ENCODE measurements around the gene DHRSX. TPM values are rescaled to one million over a fixed set of nuclear protein-coding genes. Genes with fewer than 3 reads are reported as not detected.

DHRSX gene
- total and polyA plus RNA-seq, 10 of the 15 experiments (the other 5 are each of a cell fraction or from before 2014, with no cell fraction given), result 1.7 to 39.5 (median 16.5) TPM

DNA sequence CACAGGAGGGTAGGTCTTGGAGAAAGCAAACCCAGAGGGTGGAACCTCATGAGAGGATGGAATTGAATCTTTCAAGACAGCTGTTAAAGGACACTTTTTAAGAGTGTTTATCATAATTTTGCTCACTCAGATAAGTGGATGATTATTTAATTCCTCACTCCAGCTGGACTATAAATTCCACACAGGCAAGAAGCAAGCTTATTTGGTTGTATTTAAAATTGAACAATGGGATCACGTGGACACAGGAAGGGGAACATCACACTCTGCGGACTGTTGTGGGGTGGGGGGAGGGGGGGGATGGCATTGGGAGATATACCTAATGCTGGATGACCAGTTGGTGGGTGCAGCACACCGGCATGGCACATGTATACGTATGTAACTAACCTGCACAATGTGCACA lies 116.3 kb downstream of the DHRSX start (continued):
- TF ChIP-seq SMAD1 (IDR thresholded peaks at IDR 0.05; ENCODE audit: low read depth, partially characterized antibody), result no peak
- TF ChIP-seq KAT2A (conservative IDR thresholded peaks at IDR 0.05; ENCODE audit: control insufficient read depth, low read depth, low read length), result no peak
- TF ChIP-seq ELK1 (IDR thresholded peaks at IDR 0.05; ENCODE audit: low read depth, low read length), result no peak

DNA sequence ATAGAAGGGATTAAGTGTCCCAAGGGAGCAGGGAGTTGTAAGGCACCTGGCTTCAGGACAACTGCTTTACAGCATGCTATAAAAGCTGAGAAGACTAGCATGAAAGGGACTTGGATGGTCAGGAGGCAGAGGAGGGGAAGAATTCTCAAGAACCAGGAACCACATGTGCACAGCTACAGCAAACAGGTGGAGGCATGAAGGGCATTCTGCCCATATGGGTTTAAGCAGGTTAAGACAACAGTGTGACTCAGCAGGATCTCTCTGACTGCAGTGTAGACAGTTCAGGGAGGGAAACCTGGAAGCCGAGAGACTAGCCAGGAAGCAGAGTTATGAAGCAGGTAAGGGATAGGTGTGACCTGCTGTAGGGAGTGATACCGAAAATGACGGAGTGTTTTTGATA lies 117.0 kb downstream of the DHRSX start:
- whole genome bisulfite sequencing (ENCODE audit: insufficient coverage, insufficient replicate concordance, low lambda C conversion rate, missing lambda C conversion rate), result 100% methylated on average over 3 of the region's 3 CpGs
- Histone ChIP-seq H3K4me2 (ENCODE audit: control insufficient read depth, insufficient read depth) (no peak overlapping the region), H3K4me3 (no peak overlapping the region), H2AFZ (ENCODE audit: control insufficient read depth, low read depth, low read length) (no peak overlapping the region), H3K9me3 (replicated peaks; ENCODE audit: control insufficient read depth, insufficient read depth, low read length) (no peaks in the 10 kb centered on the region; the same call in 2 of the 3 replicates), H3K9ac (ENCODE audit: control insufficient read depth, insufficient read depth, low read length) (no peak overlapping the region), H3K27ac (ENCODE audit: control insufficient read depth, insufficient read depth) (no peak overlapping the region), H3K4me1 (ENCODE audit: control insufficient read depth, insufficient read depth, low read length) (no peaks in the 10 kb centered on the region), H3K27me3 (replicated peaks in 1 of 2; ENCODE audit: control insufficient read depth in 2 of 2, insufficient read depth in 2 of 2, low read length in 1 of 2) (no peaks in the 10 kb centered on the region), H3K36me3 (ENCODE audit: control insufficient read depth in 2 of 2, insufficient read depth in 2 of 2, low read length in 1 of 2) (no peaks in the 10 kb centered on the region), H4K20me1 (ENCODE audit: control insufficient read depth, insufficient read depth) (no peaks in the 10 kb centered on the region), H3K79me2 (ENCODE audit: control insufficient read depth, insufficient read depth, low read length) (no peaks in the 10 kb centered on the region)
- no peak for FAIRE-seq
- ATAC-seq, result no peak
- RAD21 ChIA-PET (ENCODE audit: unreplicated experiment), result no interaction called here
- BruUV-seq (replicated peaks), result no TSS peak
- SMC1A ChIA-PET (ENCODE audit: uncharacterized antibody, unreplicated experiment), result no interaction called here
- POLR2A ChIA-PET, result no interaction called here
- intact Hi-C loops (cut with micrococcal nuclease; ENCODE audit: unreplicated experiment), result no loop called here
- in situ Hi-C loops (cut with MboI), result no loop called here
- CTCF ChIA-PET, result no interaction called here
- DNase-seq (ENCODE audit: low read depth, low spot score), result no peak
- TF ChIP-seq BMI1 (IDR thresholded peaks at IDR 0.05; ENCODE audit: borderline replicate concordance) (no peak), ELK1 (IDR thresholded peaks at IDR 0.05; ENCODE audit: low read depth, low read length) (no peak), KAT2A (conservative IDR thresholded peaks at IDR 0.05; ENCODE audit: control insufficient read depth, low read depth, low read length) (no peak), GABPA (IDR thresholded peaks at IDR 0.05; ENCODE audit: low read depth) (no peak), NBN (IDR thresholded peaks at IDR 0.05) (no peak), PRDM15 (CRISPR knock-in tag; IDR thresholded peaks at IDR 0.05) (no peak), TCF12 (IDR thresholded peaks at IDR 0.05; ENCODE audit: low read depth, low read length) (no peak), SMAD5 (IDR thresholded peaks at IDR 0.05; ENCODE audit: low read depth) (no peak), SMARCA5 (IDR thresholded peaks at IDR 0.05) (no peak)
- TF ChIP-seq, protein P1, sequence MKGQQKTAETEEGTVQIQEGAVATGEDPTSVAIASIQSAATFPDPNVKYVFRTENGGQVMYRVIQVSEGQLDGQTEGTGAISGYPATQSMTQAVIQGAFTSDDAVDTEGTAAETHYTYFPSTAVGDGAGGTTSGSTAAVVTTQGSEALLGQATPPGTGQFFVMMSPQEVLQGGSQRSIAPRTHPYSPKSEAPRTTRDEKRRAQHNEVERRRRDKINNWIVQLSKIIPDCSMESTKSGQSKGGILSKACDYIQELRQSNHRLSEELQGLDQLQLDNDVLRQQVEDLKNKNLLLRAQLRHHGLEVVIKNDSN (IDR thresholded peaks at IDR 0.05; ENCODE audit: borderline replicate concordance, extremely low read length, insufficient read depth, low read depth, low read length), result no peak
- TF ChIP-seq, protein P2, sequence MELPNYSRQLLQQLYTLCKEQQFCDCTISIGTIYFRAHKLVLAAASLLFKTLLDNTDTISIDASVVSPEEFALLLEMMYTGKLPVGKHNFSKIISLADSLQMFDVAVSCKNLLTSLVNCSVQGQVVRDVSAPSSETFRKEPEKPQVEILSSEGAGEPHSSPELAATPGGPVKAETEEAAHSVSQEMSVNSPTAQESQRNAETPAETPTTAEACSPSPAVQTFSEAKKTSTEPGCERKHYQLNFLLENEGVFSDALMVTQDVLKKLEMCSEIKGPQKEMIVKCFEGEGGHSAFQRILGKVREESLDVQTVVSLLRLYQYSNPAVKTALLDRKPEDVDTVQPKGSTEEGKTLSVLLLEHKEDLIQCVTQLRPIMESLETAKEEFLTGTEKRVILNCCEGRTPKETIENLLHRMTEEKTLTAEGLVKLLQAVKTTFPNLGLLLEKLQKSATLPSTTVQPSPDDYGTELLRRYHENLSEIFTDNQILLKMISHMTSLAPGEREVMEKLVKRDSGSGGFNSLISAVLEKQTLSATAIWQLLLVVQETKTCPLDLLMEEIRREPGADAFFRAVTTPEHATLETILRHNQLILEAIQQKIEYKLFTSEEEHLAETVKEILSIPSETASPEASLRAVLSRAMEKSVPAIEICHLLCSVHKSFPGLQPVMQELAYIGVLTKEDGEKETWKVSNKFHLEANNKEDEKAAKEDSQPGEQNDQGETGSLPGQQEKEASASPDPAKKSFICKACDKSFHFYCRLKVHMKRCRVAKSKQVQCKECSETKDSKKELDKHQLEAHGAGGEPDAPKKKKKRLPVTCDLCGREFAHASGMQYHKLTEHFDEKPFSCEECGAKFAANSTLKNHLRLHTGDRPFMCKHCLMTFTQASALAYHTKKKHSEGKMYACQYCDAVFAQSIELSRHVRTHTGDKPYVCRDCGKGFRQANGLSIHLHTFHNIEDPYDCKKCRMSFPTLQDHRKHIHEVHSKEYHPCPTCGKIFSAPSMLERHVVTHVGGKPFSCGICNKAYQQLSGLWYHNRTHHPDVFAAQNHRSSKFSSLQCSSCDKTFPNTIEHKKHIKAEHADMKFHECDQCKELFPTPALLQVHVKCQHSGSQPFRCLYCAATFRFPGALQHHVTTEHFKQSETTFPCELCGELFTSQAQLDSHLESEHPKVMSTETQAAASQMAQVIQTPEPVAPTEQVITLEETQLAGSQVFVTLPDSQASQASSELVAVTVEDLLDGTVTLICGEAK (IDR thresholded peaks at IDR 0.05; ENCODE audit: borderline replicate concordance), result no peak
